Liver (tissue), 9 donors: Measurements from ENCODE around the gene SPRR1A. TPM values are rescaled to one million over a fixed set of nuclear protein-coding genes. Genes with fewer than 3 reads are reported as not detected.

Source experiments
- DNase-seq: peaks from one replicate; pipeline ENCODE4 v3.0.0-alpha.2; 2017; ENCODE audit warnings: low spot score
- H3K27ac ChIP-seq, 2 donors: one replicate each; pipeline ENCODE4 v1.7.0; 2013; ENCODE audit warnings: inconsistent platforms in 2 of 2, low read length in 2 of 2, control low read depth in 1 of 2, low read depth in 1 of 2, mild to moderate bottlenecking in 1 of 2
- H3K27me3 ChIP-seq, 4 donors: one replicate each; pipeline versions ENCODE4 v1.6.1 to v1.7.0; 2013; ENCODE audit warnings: low read length in 3 of 4, inconsistent platforms in 1 of 4, mild to moderate bottlenecking in 1 of 4, moderate library complexity in 1 of 4; ENCODE audit not compliant: control insufficient read depth in 4 of 4, insufficient read depth in 4 of 4
- H3K36me3 ChIP-seq, 4 donors: one replicate each; pipeline versions ENCODE4 v1.6.1 to v1.7.0; 2013; ENCODE audit warnings: low read length in 3 of 4, mild to moderate bottlenecking in 3 of 4, low read depth in 1 of 4, moderate library complexity in 1 of 4; ENCODE audit not compliant: control insufficient read depth in 4 of 4, insufficient read depth in 3 of 4
- H3K4me1 ChIP-seq, 4 donors: one replicate each; pipeline versions ENCODE4 v1.6.1 to v1.7.0; 2013; ENCODE audit warnings: low read length in 3 of 4, mild to moderate bottlenecking in 3 of 4, moderate library complexity in 1 of 4; ENCODE audit not compliant: control insufficient read depth in 4 of 4, insufficient read depth in 4 of 4
- H3K4me3 ChIP-seq, 3 donors: one replicate each; pipeline versions ENCODE4 v1.6.1 to v1.7.0; 2013; ENCODE audit warnings: low read length in 3 of 3, control low read depth in 1 of 3, low read depth in 1 of 3, mild to moderate bottlenecking in 1 of 3
- H3K9ac ChIP-seq, 2 donors: one replicate each; pipeline ENCODE4 v1.7.0; 2013; ENCODE audit warnings: low read length in 2 of 2, mild to moderate bottlenecking in 2 of 2, moderate library complexity in 2 of 2, control low read depth in 1 of 2, low read depth in 1 of 2
- H3K9me3 ChIP-seq, 4 donors: one replicate each; pipeline versions ENCODE4 v1.6.1 to v1.7.0; 2013; ENCODE audit warnings: low read length in 3 of 4; ENCODE audit not compliant: control insufficient read depth in 4 of 4
- EGR1 ChIP-seq, 2 donors: IDR thresholded peaks; 2 replicates each; pipeline ENCODE4 v1.6.1; 2016 to 2018; ENCODE audit warnings: antibody characterized with exemption in 2 of 2, low read depth in 2 of 2
- FOXA1 ChIP-seq: IDR thresholded peaks from 2 replicates; pipeline ENCODE4 v1.6.1; 2016; ENCODE audit warnings: antibody characterized with exemption
- FOXA2 ChIP-seq: IDR thresholded peaks from 2 replicates; pipeline ENCODE4 v1.6.1; 2016; ENCODE audit warnings: antibody characterized with exemption
- GABPA ChIP-seq, 2 donors: IDR thresholded peaks in 1 of 2; conservative IDR thresholded peaks in 1 of 2; 2 replicates each; pipeline ENCODE4 v1.6.1; 2016; ENCODE audit warnings: antibody characterized with exemption in 2 of 2, mild to moderate bottlenecking in 1 of 2, moderate library complexity in 1 of 2
- HNF4A ChIP-seq, 2 donors: conservative IDR thresholded peaks; 2 replicates each; pipeline ENCODE4 v1.6.1; 2016; ENCODE audit warnings: antibody characterized with exemption in 2 of 2, mild to moderate bottlenecking in 2 of 2
- HNF4G ChIP-seq: IDR thresholded peaks from 2 replicates; pipeline ENCODE4 v1.6.1; 2016; ENCODE audit warnings: antibody characterized with exemption
- JUND ChIP-seq, 2 donors: IDR thresholded peaks; 2 replicates each; pipeline ENCODE4 v1.6.1; 2016; ENCODE audit warnings: antibody characterized with exemption in 2 of 2
- MAX ChIP-seq: IDR thresholded peaks from 2 replicates; pipeline ENCODE4 v1.6.1; 2016; ENCODE audit warnings: antibody characterized with exemption
- NR2F2 ChIP-seq: IDR thresholded peaks from 2 replicates; pipeline ENCODE4 v1.6.1; 2016; ENCODE audit warnings: antibody characterized with exemption
- RAD21 ChIP-seq, 2 donors: IDR thresholded peaks; 2 replicates each; pipeline ENCODE4 v1.6.1; 2016; ENCODE audit warnings: antibody characterized with exemption in 2 of 2, mild to moderate bottlenecking in 2 of 2
- RXRA ChIP-seq, 2 donors: IDR thresholded peaks; 2 replicates each; pipeline ENCODE4 v1.6.1; 2017 to 2018; ENCODE audit warnings: antibody characterized with exemption in 2 of 2, mild to moderate bottlenecking in 1 of 2
- SP1 ChIP-seq: IDR thresholded peaks from 2 replicates; pipeline ENCODE4 v1.6.1; 2018; ENCODE audit warnings: antibody characterized with exemption, mild to moderate bottlenecking
- TAF1 ChIP-seq: conservative IDR thresholded peaks from 2 replicates; pipeline ENCODE4 v1.6.1; 2016; ENCODE audit warnings: antibody characterized with exemption, mild to moderate bottlenecking
- YY1 ChIP-seq: IDR thresholded peaks from 2 replicates; pipeline ENCODE4 v1.6.1; 2016; ENCODE audit warnings: antibody characterized with exemption, mild to moderate bottlenecking
- polyA plus RNA-seq, 2 donors: library from polyadenylated mRNA; stranded (reverse) in 1 of 2; unstranded in 1 of 2; fragments of 200-250 nt in 1 of 2; fragments of >200 nt in 1 of 2; fragmentation: Nextera tagmentation in 1 of 2; extraction: Ambion mirVana in 1 of 2; gene quantifications; one replicate each; pipeline versions ENCODE4 v1.2.1 to v1.2.3, GENCODE V29; 2013 to 2015
- total RNA-seq, 2 donors: library from RNA; depleted of rRNA; stranded (reverse); fragments of >200 nt; gene quantifications; one replicate each; pipeline ENCODE4 v1.2.3, GENCODE V29; 2014
- TF ChIP-seq, protein P1 (sequence below): fragments of 150-350 bp; IDR thresholded peaks from 2 replicates; pipeline ENCODE4 v1.5.1; 2017; ENCODE audit warnings: improper control_type of control experiment, low read depth, low read length; ENCODE audit not compliant: missing input control
- TF ChIP-seq, protein P2 (sequence below): IDR thresholded peaks from 2 replicates; pipeline ENCODE4 v1.6.1; 2016; ENCODE audit warnings: antibody characterized with exemption
- TF ChIP-seq, protein P3 (sequence below): IDR thresholded peaks from 2 replicates; pipeline ENCODE4 v1.6.1; 2016; ENCODE audit warnings: antibody characterized with exemption
- TF ChIP-seq, protein P4 (sequence below): IDR thresholded peaks from 2 replicates; pipeline ENCODE4 v1.6.1; 2016; ENCODE audit warnings: antibody characterized with exemption, mild to moderate bottlenecking
- donor health status: healthy.
- donor health status: healthy.
- donor health status: healthy.
- donor health status: healthy.
- donor health status: healthy.

Gene SPRR1A
- total and polyA plus RNA-seq, 4 donors, result not detected

DNA sequence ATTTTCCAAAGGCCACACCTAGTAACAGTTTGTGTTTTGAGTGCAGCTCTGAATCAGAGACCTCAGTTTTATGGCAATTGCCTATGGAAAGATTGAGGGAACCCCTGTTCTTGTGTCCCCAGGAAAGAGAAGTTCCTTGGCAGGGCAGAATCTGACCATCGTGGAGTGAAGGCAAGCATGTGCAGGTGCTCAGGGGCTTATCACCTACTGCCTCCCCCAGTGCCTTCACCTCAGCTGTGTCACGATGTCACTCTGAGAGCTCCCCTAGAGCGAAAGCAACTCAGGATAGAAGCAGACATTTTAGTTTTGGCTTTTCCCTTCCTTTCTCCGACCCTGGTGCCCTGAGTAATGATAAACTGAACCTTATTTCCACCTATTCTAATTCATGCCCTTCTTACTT lies 1.8 kb upstream of the SPRR1A start (continued):
- TF ChIP-seq, protein P1, sequence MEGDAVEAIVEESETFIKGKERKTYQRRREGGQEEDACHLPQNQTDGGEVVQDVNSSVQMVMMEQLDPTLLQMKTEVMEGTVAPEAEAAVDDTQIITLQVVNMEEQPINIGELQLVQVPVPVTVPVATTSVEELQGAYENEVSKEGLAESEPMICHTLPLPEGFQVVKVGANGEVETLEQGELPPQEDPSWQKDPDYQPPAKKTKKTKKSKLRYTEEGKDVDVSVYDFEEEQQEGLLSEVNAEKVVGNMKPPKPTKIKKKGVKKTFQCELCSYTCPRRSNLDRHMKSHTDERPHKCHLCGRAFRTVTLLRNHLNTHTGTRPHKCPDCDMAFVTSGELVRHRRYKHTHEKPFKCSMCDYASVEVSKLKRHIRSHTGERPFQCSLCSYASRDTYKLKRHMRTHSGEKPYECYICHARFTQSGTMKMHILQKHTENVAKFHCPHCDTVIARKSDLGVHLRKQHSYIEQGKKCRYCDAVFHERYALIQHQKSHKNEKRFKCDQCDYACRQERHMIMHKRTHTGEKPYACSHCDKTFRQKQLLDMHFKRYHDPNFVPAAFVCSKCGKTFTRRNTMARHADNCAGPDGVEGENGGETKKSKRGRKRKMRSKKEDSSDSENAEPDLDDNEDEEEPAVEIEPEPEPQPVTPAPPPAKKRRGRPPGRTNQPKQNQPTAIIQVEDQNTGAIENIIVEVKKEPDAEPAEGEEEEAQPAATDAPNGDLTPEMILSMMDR, result no peak

DNA sequence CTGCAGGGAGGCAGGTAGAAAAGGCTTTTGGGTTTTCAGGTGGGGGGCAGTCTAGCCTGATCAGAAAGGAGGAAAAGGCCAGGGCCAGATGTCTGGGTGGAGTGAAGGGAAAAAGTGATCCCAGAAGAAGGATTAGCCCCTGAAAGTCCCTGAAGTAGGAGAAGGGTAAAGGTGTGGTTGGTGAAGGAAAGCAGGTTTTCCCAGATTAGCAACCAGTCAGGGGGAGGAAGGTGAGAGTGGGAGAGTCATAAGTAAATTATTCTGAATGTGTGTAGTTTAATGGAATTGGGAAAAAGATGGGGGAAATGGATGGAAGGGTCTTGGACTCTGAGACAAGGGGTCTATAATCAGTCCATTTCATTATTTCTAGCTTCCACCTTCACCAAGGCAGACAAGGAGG lies 647 bp upstream of the SPRR1A start:
- Histone ChIP-seq H3K36me3 (no peaks in the 10 kb centered on the region), H3K4me1 (no peaks in the 10 kb centered on the region), H3K27ac (no peak overlapping the region), H3K9me3 (no peaks in the 10 kb centered on the region), H3K9ac (no peak overlapping the region), H3K27me3 (no peaks in the 10 kb centered on the region), H3K4me3 (no peak overlapping the region)
- DNase-seq, result no peak
- TF ChIP-seq, protein P1, result no peak
- TF ChIP-seq RAD21 (IDR thresholded peaks at IDR 0.05) (no peak), SP1 (no peak), HNF4A (conservative IDR thresholded peaks at IDR 0.05) (no peak), FOXA1 (no peak), RXRA (IDR thresholded peaks at IDR 0.05) (no peak), MAX (no peak), JUND (IDR thresholded peaks at IDR 0.05) (no peak), TAF1 (no peak), HNF4G (no peak), NR2F2 (no peak), GABPA (IDR thresholded peaks at IDR 0.05 in 1 of 2, conservative IDR thresholded peaks at IDR 0.05 in 1 of 2) (no peak), YY1 (no peak), FOXA2 (no peak), EGR1 (IDR thresholded peaks at IDR 0.05; ENCODE audit: low read depth in 2 of 2) (no peak)
- TF ChIP-seq, protein P2, sequence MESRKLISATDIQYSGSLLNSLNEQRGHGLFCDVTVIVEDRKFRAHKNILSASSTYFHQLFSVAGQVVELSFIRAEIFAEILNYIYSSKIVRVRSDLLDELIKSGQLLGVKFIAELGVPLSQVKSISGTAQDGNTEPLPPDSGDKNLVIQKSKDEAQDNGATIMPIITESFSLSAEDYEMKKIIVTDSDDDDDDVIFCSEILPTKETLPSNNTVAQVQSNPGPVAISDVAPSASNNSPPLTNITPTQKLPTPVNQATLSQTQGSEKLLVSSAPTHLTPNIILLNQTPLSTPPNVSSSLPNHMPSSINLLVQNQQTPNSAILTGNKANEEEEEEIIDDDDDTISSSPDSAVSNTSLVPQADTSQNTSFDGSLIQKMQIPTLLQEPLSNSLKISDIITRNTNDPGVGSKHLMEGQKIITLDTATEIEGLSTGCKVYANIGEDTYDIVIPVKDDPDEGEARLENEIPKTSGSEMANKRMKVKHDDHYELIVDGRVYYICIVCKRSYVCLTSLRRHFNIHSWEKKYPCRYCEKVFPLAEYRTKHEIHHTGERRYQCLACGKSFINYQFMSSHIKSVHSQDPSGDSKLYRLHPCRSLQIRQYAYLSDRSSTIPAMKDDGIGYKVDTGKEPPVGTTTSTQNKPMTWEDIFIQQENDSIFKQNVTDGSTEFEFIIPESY, result no peak
- TF ChIP-seq, protein P3, sequence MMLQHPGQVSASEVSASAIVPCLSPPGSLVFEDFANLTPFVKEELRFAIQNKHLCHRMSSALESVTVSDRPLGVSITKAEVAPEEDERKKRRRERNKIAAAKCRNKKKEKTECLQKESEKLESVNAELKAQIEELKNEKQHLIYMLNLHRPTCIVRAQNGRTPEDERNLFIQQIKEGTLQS, result no peak
- TF ChIP-seq, protein P4, sequence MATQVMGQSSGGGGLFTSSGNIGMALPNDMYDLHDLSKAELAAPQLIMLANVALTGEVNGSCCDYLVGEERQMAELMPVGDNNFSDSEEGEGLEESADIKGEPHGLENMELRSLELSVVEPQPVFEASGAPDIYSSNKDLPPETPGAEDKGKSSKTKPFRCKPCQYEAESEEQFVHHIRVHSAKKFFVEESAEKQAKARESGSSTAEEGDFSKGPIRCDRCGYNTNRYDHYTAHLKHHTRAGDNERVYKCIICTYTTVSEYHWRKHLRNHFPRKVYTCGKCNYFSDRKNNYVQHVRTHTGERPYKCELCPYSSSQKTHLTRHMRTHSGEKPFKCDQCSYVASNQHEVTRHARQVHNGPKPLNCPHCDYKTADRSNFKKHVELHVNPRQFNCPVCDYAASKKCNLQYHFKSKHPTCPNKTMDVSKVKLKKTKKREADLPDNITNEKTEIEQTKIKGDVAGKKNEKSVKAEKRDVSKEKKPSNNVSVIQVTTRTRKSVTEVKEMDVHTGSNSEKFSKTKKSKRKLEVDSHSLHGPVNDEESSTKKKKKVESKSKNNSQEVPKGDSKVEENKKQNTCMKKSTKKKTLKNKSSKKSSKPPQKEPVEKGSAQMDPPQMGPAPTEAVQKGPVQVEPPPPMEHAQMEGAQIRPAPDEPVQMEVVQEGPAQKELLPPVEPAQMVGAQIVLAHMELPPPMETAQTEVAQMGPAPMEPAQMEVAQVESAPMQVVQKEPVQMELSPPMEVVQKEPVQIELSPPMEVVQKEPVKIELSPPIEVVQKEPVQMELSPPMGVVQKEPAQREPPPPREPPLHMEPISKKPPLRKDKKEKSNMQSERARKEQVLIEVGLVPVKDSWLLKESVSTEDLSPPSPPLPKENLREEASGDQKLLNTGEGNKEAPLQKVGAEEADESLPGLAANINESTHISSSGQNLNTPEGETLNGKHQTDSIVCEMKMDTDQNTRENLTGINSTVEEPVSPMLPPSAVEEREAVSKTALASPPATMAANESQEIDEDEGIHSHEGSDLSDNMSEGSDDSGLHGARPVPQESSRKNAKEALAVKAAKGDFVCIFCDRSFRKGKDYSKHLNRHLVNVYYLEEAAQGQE, result no peak
